ENCODE results near the gene ZFP3. TPM values are rescaled to one million over a fixed set of nuclear protein-coding genes. Genes with fewer than 3 reads are reported as not detected.
"Not testable (repeated sequence)": the region's sequence is repeated elsewhere in the genome, so short reads cannot be mapped to it uniquely, and the experiment has no call there.

Gene ZFP3
- total RNA-seq, 3 donors from 2014 or later, result 3.7 to 8.8 (median 4.9) TPM

- H3K4me1 ChIP-seq, result no peaks in the 10 kb centered on the region
- no peaks in the 10 kb centered on the region for H3K36me3 ChIP-seq
- no peak for TF ChIP-seq POLR2AphosphoS5 (IDR thresholded peaks at IDR 0.05)
- TF ChIP-seq, protein P1, sequence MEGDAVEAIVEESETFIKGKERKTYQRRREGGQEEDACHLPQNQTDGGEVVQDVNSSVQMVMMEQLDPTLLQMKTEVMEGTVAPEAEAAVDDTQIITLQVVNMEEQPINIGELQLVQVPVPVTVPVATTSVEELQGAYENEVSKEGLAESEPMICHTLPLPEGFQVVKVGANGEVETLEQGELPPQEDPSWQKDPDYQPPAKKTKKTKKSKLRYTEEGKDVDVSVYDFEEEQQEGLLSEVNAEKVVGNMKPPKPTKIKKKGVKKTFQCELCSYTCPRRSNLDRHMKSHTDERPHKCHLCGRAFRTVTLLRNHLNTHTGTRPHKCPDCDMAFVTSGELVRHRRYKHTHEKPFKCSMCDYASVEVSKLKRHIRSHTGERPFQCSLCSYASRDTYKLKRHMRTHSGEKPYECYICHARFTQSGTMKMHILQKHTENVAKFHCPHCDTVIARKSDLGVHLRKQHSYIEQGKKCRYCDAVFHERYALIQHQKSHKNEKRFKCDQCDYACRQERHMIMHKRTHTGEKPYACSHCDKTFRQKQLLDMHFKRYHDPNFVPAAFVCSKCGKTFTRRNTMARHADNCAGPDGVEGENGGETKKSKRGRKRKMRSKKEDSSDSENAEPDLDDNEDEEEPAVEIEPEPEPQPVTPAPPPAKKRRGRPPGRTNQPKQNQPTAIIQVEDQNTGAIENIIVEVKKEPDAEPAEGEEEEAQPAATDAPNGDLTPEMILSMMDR (IDR thresholded peaks at IDR 0.05), result no peak
- no peak for TF ChIP-seq POLR2A (IDR thresholded peaks at IDR 0.05)
- intact Hi-C loops (cut with DNase I; ENCODE audit: low total_unique reads), result no loop called here
- H3K9me3 ChIP-seq, result no peaks in the 10 kb centered on the region
- DNase-seq (ENCODE audit: low spot score in 2 of 2), result no peak
- H3K4me3 ChIP-seq, result no peak overlapping the region
- H3K27ac ChIP-seq, result no peak overlapping the region
- H3K27me3 ChIP-seq, result no peaks in the 10 kb centered on the region
These were observed 60.6 kb downstream of the ZFP3 start for GRCh38 chr17:5138616-5139457.

- DNase-seq (ENCODE audit: low spot score in 2 of 2), result no peak
- no peak overlapping the region for H3K4me3 ChIP-seq
- H3K4me1 ChIP-seq, result no peaks in the 10 kb centered on the region
- no peaks in the 10 kb centered on the region for H3K36me3 ChIP-seq
- H3K27ac ChIP-seq, result no peak overlapping the region
- no peaks in the 10 kb centered on the region for H3K9me3 ChIP-seq
- TF ChIP-seq POLR2AphosphoS5 (IDR thresholded peaks at IDR 0.05), result no peak
- intact Hi-C loops (cut with DNase I; ENCODE audit: low total_unique reads), result no loop called here
- no peaks in the 10 kb centered on the region for H3K27me3 ChIP-seq
These were observed 61.1 kb downstream of the ZFP3 start for GRCh38 chr17:5139458-5139732.

- H3K27me3 ChIP-seq; H3K9me3 ChIP-seq; H3K27ac ChIP-seq; H3K4me1 ChIP-seq; H3K36me3 ChIP-seq; H3K4me3 ChIP-seq; DNase-seq (ENCODE audit: low spot score in 2 of 2); intact Hi-C loops (cut with DNase I; ENCODE audit: low total_unique reads): not testable (repeated sequence)
These were observed 64.6 kb downstream of the ZFP3 start for GRCh38 chr17:5142877-5143276.

Other genes starting within 250 kb of the ZFP3 start
- 10 to 100 TPM; 25.9 to 58.7 (median 42.0) TPM for gene MINK1, start 245.1 kb upstream of the ZFP3 start, total RNA-seq
- 10 to 100 TPM in 1 of 3 donors, 1 to 10 TPM in 1, not detected in 1; 3.9 to 10.5 TPM for gene C17orf107, start 178.9 kb upstream of the ZFP3 start, total RNA-seq
- gene CHRNE, start 175.4 kb upstream of the ZFP3 start, total RNA-seq, result 1 to 10 TPM in 1 of 3 donors, under 1 TPM in 2; 0.16 to 2.0 (median 0.73) TPM
- not detected for gene GP1BA, start 146.2 kb upstream of the ZFP3 start, total RNA-seq
- 10 to 100 TPM; 38.8 to 48.5 (median 42.6) TPM for gene SLC25A11, start 138.4 kb upstream of the ZFP3 start, total RNA-seq
- 10 to 100 TPM; 38.3 to 49.0 (median 38.7) TPM for gene RNF167, start 138.2 kb upstream of the ZFP3 start, total RNA-seq
- gene PFN1, start 129.9 kb upstream of the ZFP3 start, total RNA-seq, result 100 to 1,000 TPM; 290 to 487 (median 379) TPM
- gene ENO3, start 127.3 kb upstream of the ZFP3 start, total RNA-seq, result 1 to 10 TPM; 1.6 to 4.6 (median 3.1) TPM
- gene SPAG7, start 110.7 kb upstream of the ZFP3 start, total RNA-seq, result 10 to 100 TPM; 42.6 to 57.8 (median 55.2) TPM
- 10 to 100 TPM; 11.0 to 17.7 (median 13.5) TPM for gene CAMTA2, start 90.8 kb upstream of the ZFP3 start, total RNA-seq
- 1 to 10 TPM in 2 of 3 donors, under 1 TPM in 1; 0.66 to 2.9 (median 1.9) TPM for gene INCA1, start 80.9 kb upstream of the ZFP3 start, total RNA-seq
- 10 to 100 TPM; 37.5 to 88.5 (median 50.5) TPM for gene KIF1C, start 80.5 kb upstream of the ZFP3 start, total RNA-seq
- under 1 TPM; 0.29 to 0.98 (median 0.32) TPM for gene SLC52A1, start 43.0 kb upstream of the ZFP3 start, total RNA-seq
- gene ZNF232, start 33.4 kb downstream of the ZFP3 start, total RNA-seq, result 10 to 100 TPM in 1 of 3 donors, 1 to 10 TPM in 2; 5.1 to 13.8 (median 9.2) TPM
- gene USP6, start 37.6 kb downstream of the ZFP3 start, total RNA-seq, result under 1 TPM; 0.16 to 0.44 (median 0.33) TPM
- 10 to 100 TPM in 2 of 3 donors, 1 to 10 TPM in 1; 9.4 to 27.7 (median 22.6) TPM for gene ZNF594, start 113.4 kb downstream of the ZFP3 start, total RNA-seq
- 1 to 10 TPM; 1.3 to 5.6 (median 4.7) TPM for gene SCIMP, start 156.4 kb downstream of the ZFP3 start, total RNA-seq
- 10 to 100 TPM; 50.4 to 88.7 (median 73.7) TPM for gene RABEP1, start 203.8 kb downstream of the ZFP3 start, total RNA-seq